ENCODE results near the gene SPAM1.

DNA sequence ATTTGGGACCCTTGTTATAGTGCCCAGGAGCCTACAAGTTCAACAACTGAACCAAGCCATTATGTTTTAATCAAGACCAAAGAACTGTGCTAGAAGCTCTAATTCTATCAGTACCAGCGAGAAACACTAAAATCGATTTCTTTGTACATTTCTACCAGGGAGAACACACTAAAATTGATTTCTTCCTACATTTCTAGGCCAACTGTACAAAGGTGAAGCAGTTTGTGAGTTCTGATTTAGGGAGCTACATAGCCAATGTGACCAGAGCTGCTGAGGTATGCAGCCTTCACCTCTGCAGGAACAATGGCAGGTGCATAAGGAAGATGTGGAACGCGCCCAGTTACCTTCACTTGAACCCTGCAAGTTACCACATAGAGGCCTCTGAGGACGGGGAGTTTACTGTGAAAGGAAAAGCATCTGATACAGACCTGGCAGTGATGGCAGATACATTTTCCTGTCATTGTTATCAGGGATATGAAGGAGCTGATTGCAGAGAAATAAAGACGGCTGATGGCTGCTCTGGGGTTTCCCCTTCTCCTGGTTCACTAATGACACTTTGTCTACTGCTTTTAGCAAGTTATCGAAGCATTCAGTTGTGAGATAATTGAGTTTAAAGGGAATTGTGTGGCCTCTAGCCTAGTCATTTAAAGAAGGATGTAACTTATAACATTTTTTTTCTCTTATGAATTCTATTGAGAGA, 48.3 kb upstream of the SPAM1 start:
- TF ChIP-seq CTCF (IDR thresholded peaks at IDR 0.05 in 8 of 11, conservative IDR thresholded peaks at IDR 0.05 in 3 of 11) (no peak), POLR2AphosphoS5 (IDR thresholded peaks at IDR 0.05) (no peak)
